GM12801 (cell line): Measurements from ENCODE around the gene FGD4.

Experiments
- CTCF ChIP-seq: IDR thresholded peaks from one replicate; pipeline ENCODE4 v1.5.1; 2011; ENCODE audit warnings: control low read depth; ENCODE audit not compliant: insufficient read length; ENCODE audit errors: extremely low read depth

The FGD4 gene

GRCh38 chr12:32455607-32456071 lies 56.3 kb downstream of the FGD4 start:
- no peak for TF ChIP-seq CTCF

- no peak for TF ChIP-seq CTCF
These were observed 58.1 kb downstream of the FGD4 start for GRCh38 chr12:32457251-32458025.

- no peak for TF ChIP-seq CTCF
These were observed 61.3 kb downstream of the FGD4 start for GRCh38 chr12:32460638-32461037.

GRCh38 chr12:32462908-32463307 lies 63.5 kb downstream of the FGD4 start:
- no peak for TF ChIP-seq CTCF

- TF ChIP-seq CTCF: no peak
These were observed 66.8 kb downstream of the FGD4 start for GRCh38 chr12:32466187-32466586.

- no peak for TF ChIP-seq CTCF
These were observed 67.8 kb downstream of the FGD4 start for GRCh38 chr12:32466986-32467711.

- no peak for TF ChIP-seq CTCF
These were observed 68.9 kb downstream of the FGD4 start for GRCh38 chr12:32467959-32468863.
